ENCODE data around the gene DNAI4.
"Not testable (repeated sequence)": the region's sequence is repeated elsewhere in the genome, so short reads cannot be mapped to it uniquely, and the experiment has no call there.

DNA sequence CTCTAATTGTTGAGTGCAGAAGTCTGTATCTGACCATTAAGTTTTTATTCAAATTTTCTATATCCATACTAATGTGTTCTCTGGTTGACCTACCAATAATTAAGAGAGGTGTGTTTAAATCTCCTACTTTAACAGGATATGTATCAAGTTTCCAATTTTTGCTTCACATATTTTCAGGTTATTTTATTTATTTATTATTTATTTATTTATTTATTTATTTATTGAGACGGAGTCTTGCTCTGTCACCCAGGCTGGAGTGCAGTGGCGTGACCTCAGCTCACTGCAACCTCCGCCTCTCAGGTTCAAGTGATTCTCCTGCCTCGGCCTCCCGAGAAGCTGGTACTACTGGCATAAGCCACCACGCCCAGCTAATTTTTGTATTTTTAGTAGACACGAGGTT, 52.6 kb downstream of the DNAI4 start:
- TF ChIP-seq ZNF396 (CRISPR knock-in tag; IDR thresholded peaks at IDR 0.05; ENCODE audit: borderline replicate concordance); CREB1 (CRISPR knock-in tag; IDR thresholded peaks at IDR 0.05); FOXJ3 (CRISPR knock-in tag; IDR thresholded peaks at IDR 0.05; ENCODE audit: borderline replicate concordance); ZNF232 (CRISPR knock-in tag; IDR thresholded peaks at IDR 0.05); NFE2L1 (CRISPR knock-in tag; IDR thresholded peaks at IDR 0.05); ESRRA (CRISPR knock-in tag; IDR thresholded peaks at IDR 0.05; ENCODE audit: borderline replicate concordance); ELF4 (CRISPR knock-in tag; IDR thresholded peaks at IDR 0.05; ENCODE audit: low read depth): not testable (repeated sequence)
- TF ChIP-seq, protein P1, sequence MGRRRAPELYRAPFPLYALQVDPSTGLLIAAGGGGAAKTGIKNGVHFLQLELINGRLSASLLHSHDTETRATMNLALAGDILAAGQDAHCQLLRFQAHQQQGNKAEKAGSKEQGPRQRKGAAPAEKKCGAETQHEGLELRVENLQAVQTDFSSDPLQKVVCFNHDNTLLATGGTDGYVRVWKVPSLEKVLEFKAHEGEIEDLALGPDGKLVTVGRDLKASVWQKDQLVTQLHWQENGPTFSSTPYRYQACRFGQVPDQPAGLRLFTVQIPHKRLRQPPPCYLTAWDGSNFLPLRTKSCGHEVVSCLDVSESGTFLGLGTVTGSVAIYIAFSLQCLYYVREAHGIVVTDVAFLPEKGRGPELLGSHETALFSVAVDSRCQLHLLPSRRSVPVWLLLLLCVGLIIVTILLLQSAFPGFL (CRISPR knock-in tag; IDR thresholded peaks at IDR 0.05; ENCODE audit: borderline replicate concordance) = not testable (repeated sequence)
- TF ChIP-seq, protein P2, sequence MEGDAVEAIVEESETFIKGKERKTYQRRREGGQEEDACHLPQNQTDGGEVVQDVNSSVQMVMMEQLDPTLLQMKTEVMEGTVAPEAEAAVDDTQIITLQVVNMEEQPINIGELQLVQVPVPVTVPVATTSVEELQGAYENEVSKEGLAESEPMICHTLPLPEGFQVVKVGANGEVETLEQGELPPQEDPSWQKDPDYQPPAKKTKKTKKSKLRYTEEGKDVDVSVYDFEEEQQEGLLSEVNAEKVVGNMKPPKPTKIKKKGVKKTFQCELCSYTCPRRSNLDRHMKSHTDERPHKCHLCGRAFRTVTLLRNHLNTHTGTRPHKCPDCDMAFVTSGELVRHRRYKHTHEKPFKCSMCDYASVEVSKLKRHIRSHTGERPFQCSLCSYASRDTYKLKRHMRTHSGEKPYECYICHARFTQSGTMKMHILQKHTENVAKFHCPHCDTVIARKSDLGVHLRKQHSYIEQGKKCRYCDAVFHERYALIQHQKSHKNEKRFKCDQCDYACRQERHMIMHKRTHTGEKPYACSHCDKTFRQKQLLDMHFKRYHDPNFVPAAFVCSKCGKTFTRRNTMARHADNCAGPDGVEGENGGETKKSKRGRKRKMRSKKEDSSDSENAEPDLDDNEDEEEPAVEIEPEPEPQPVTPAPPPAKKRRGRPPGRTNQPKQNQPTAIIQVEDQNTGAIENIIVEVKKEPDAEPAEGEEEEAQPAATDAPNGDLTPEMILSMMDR (IDR thresholded peaks at IDR 0.05) = not testable (repeated sequence)
- TF ChIP-seq, protein P3, sequence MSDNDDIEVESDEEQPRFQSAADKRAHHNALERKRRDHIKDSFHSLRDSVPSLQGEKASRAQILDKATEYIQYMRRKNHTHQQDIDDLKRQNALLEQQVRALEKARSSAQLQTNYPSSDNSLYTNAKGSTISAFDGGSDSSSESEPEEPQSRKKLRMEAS (CRISPR knock-in tag; IDR thresholded peaks at IDR 0.05) = not testable (repeated sequence)
- TF ChIP-seq, protein P4, sequence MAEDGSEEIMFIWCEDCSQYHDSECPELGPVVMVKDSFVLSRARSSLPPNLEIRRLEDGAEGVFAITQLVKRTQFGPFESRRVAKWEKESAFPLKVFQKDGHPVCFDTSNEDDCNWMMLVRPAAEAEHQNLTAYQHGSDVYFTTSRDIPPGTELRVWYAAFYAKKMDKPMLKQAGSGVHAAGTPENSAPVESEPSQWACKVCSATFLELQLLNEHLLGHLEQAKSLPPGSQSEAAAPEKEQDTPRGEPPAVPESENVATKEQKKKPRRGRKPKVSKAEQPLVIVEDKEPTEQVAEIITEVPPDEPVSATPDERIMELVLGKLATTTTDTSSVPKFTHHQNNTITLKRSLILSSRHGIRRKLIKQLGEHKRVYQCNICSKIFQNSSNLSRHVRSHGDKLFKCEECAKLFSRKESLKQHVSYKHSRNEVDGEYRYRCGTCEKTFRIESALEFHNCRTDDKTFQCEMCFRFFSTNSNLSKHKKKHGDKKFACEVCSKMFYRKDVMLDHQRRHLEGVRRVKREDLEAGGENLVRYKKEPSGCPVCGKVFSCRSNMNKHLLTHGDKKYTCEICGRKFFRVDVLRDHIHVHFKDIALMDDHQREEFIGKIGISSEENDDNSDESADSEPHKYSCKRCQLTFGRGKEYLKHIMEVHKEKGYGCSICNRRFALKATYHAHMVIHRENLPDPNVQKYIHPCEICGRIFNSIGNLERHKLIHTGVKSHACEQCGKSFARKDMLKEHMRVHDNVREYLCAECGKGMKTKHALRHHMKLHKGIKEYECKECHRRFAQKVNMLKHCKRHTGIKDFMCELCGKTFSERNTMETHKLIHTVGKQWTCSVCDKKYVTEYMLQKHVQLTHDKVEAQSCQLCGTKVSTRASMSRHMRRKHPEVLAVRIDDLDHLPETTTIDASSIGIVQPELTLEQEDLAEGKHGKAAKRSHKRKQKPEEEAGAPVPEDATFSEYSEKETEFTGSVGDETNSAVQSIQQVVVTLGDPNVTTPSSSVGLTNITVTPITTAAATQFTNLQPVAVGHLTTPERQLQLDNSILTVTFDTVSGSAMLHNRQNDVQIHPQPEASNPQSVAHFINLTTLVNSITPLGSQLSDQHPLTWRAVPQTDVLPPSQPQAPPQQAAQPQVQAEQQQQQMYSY (CRISPR knock-in tag; IDR thresholded peaks at IDR 0.05) = not testable (repeated sequence)
- TF ChIP-seq, protein P5, sequence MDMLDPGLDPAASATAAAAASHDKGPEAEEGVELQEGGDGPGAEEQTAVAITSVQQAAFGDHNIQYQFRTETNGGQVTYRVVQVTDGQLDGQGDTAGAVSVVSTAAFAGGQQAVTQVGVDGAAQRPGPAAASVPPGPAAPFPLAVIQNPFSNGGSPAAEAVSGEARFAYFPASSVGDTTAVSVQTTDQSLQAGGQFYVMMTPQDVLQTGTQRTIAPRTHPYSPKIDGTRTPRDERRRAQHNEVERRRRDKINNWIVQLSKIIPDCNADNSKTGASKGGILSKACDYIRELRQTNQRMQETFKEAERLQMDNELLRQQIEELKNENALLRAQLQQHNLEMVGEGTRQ (CRISPR knock-in tag; IDR thresholded peaks at IDR 0.05) = not testable (repeated sequence)
- TF ChIP-seq, protein P6, sequence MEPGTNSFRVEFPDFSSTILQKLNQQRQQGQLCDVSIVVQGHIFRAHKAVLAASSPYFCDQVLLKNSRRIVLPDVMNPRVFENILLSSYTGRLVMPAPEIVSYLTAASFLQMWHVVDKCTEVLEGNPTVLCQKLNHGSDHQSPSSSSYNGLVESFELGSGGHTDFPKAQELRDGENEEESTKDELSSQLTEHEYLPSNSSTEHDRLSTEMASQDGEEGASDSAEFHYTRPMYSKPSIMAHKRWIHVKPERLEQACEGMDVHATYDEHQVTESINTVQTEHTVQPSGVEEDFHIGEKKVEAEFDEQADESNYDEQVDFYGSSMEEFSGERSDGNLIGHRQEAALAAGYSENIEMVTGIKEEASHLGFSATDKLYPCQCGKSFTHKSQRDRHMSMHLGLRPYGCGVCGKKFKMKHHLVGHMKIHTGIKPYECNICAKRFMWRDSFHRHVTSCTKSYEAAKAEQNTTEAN (CRISPR knock-in tag; IDR thresholded peaks at IDR 0.05) = not testable (repeated sequence)
